HUES64 (cell line): Measurements from ENCODE around the gene FANCC.

Source experiments
- H3K27ac ChIP-seq: 2 replicates; pipeline ENCODE4 v1.7.0; 2013; ENCODE audit warnings: low read depth, low read length, inconsistent platforms
- H3K27me3 ChIP-seq: 2 replicates; pipeline ENCODE4 v1.6.1; 2013; ENCODE audit warnings: mild to moderate bottlenecking, low read length; ENCODE audit not compliant: insufficient read depth
- H3K36me3 ChIP-seq: 2 replicates; pipeline ENCODE4 v1.6.1; 2013; ENCODE audit warnings: mild to moderate bottlenecking, low read length; ENCODE audit not compliant: insufficient read depth
- H3K4me1 ChIP-seq: 2 replicates; pipeline ENCODE4 v1.6.1; 2013; ENCODE audit warnings: mild to moderate bottlenecking, low read length, moderate library complexity; ENCODE audit not compliant: insufficient read depth
- H3K4me3 ChIP-seq: 2 replicates; pipeline ENCODE4 v1.5.1; 2013; ENCODE audit warnings: mild to moderate bottlenecking, low read length, moderate library complexity
- H3K9ac ChIP-seq: 2 replicates; pipeline ENCODE4 v1.6.1; 2013; ENCODE audit warnings: mild to moderate bottlenecking, low read depth, low read length
- H3K9me3 ChIP-seq: 2 replicates; pipeline ENCODE4 v1.6.1; 2013; ENCODE audit warnings: low read depth, low read length; ENCODE audit not compliant: insufficient read depth
- WGBS: fragments of 150-250, 120-280 bp; methylation state at CpG from one replicate; pipeline ENCODE4 v1.1.7; 2013; ENCODE audit warnings: missing lambda C conversion rate; 5-methylcytosine and 5-hydroxymethylcytosine counted together

FANCC gene

DNA sequence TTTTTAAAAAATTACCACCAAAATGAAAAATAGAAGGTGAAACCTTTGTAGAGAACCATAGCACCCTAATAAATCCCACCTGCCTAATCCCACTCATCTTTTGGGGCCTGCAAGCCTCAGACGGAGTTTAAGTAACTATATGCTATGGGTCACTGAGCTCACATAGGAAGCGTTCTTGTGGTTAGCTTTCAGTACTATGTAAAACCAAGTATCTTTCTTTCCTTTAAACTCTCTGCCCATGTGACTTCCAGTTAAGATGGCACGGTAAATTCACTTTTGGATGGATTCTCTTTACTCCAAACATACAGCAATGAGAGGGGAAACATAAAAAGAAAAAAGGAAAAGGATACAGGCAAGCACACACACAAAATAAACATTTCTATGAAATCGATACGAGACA lies 50.9 kb downstream of the FANCC start:
- H3K27ac ChIP-seq, result no peak overlapping the region
- no peak overlapping the region for H3K9ac ChIP-seq
- no peaks in the 10 kb centered on the region for H3K27me3 ChIP-seq
- no peaks in the 10 kb centered on the region for H3K9me3 ChIP-seq
- peaks cover 7% of the 10 kb centered on the region; the same call in 1 of the 2 replicates for H3K4me1 ChIP-seq
- WGBS, result 100% methylated on average over 4 of the region's 5 CpGs
- no peak overlapping the region for H3K4me3 ChIP-seq
- no peaks in the 10 kb centered on the region for H3K36me3 ChIP-seq

DNA sequence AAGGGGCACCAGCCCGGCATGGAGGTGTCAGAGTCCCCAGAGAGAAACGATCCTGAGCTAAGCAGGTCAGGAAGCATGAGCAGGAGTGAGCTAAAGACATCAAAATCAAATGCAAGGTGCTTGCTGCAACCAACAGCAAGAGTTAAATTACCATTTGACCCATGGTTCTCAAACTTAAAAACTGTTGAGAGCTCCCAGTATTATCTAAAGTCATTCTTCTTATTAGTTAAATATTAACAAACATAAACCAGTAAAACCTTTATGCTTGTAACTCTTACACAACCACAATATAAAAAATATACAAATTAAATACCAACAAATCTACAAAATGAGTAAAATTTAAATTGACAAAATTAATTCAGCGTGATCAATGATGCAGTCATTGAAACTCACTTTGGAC lies 51.5 kb downstream of the FANCC start:
- Histone ChIP-seq H3K4me3 (no peak overlapping the region), H3K36me3 (no peaks in the 10 kb centered on the region), H3K27ac (no peak overlapping the region), H3K9me3 (no peaks in the 10 kb centered on the region), H3K27me3 (no peaks in the 10 kb centered on the region), H3K4me1 (peaks cover 7% of the 10 kb centered on the region; the same call in 1 of the 2 replicates), H3K9ac (no peak overlapping the region)
- 83% methylated on average over 3 of the region's 3 CpGs for WGBS

DNA sequence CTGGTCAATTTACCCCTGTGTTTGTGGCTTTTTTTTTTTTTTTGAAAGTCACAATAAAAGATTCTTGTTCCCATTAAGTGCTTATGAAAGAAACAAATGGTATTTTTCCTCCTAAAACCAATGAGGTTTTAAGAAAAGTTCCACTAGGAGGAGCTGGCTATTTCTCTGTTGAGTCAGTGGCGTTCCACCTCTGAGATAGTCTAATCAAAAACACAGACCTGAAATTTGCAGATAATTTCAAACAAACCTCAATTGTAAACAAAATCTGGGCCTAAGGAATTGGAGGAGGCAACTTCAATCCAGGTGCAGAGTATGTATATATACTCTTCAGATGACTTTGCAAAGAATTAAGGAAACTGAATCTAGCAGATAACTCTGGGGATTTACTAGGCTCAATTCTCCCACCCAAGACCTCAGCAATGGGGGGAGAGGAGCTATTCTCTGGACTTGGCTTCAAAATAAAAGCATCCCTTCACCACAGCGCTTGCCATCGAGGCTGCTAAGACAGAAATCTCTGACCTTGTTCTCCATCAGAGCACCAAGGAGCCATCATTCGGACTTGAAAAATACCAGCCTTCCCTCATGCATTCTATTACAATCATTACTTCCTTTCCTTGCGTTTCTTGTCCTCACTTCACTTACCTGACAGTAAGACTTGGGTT lies 52.4 kb downstream of the FANCC start:
- Histone ChIP-seq H3K27me3 (no peaks in the 10 kb centered on the region), H3K4me1 (peaks cover 7% of the 10 kb centered on the region; the same call in 1 of the 2 replicates), H3K4me3 (no peak overlapping the region), H3K9me3 (no peaks in the 10 kb centered on the region), H3K36me3 (no peaks in the 10 kb centered on the region), H3K9ac (no peak overlapping the region), H3K27ac (no peak overlapping the region)
- WGBS, result 70% methylated on average over 5 of the region's 5 CpGs

- no peak overlapping the region for H3K27ac ChIP-seq
- no peaks in the 10 kb centered on the region for H3K9me3 ChIP-seq
- H3K4me1 ChIP-seq, result peaks cover 7% of the 10 kb centered on the region; the same call in 1 of the 2 replicates
- H3K9ac ChIP-seq, result no peak overlapping the region
- no peaks in the 10 kb centered on the region for H3K36me3 ChIP-seq
- no peaks in the 10 kb centered on the region for H3K27me3 ChIP-seq
- no peak overlapping the region for H3K4me3 ChIP-seq
- 85% methylated on average over 1 of the region's 1 CpG for WGBS
Observed at GRCh38 chr9:95261890-95262289, 55.6 kb downstream of the FANCC start.

- Histone ChIP-seq H3K27me3 (no peaks in the 10 kb centered on the region), H3K9me3 (no peaks in the 10 kb centered on the region), H3K9ac (no peak overlapping the region), H3K4me3 (no peak overlapping the region), H3K27ac (no peak overlapping the region), H3K4me1 (0 out of 2 replicates have a peak, but pooled peaks cover 10% of the 10 kb centered on the region), H3K36me3 (peaks cover 7% of the 10 kb centered on the region; the same call in 1 of the 2 replicates)
- 81% methylated on average over 9 of the region's 9 CpGs for WGBS
Observed at GRCh38 chr9:95250462-95251221, 66.9 kb downstream of the FANCC start.

GRCh38 chr9:95249986-95250385 lies 67.5 kb downstream of the FANCC start:
- 49% methylated on average over 2 of the region's 2 CpGs for WGBS
- Histone ChIP-seq H3K4me1 (0 out of 2 replicates have a peak, but pooled peaks cover 10% of the 10 kb centered on the region), H3K9ac (no peak overlapping the region), H3K27ac (no peak overlapping the region), H3K9me3 (no peaks in the 10 kb centered on the region), H3K36me3 (peaks cover 7% of the 10 kb centered on the region; the same call in 1 of the 2 replicates), H3K4me3 (no peak overlapping the region), H3K27me3 (no peaks in the 10 kb centered on the region)

DNA sequence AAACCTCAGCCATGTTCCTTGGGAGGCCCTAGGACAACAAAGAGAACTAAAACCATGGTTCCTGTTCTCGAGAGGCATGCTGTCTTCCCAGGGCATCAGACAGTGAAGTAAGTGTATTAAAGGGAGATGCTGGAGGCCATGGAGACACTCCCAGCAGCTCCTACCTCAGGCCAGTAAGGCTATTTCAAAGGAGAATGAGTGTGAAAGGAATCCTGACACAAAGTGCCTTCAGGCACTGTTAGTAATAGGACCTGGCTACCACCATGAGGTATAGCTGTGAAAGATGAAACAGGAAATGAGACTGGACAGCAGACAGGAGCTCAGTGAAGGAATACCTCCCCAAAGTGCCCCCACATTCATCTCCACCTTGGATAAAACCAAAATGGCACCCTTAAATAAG lies 71.0 kb downstream of the FANCC start:
- Histone ChIP-seq H3K27me3 (no peaks in the 10 kb centered on the region), H3K4me1 (0 out of 2 replicates have a peak, but pooled peaks cover 10% of the 10 kb centered on the region), H3K9me3 (no peaks in the 10 kb centered on the region), H3K27ac (no peak overlapping the region), H3K4me3 (no peak overlapping the region), H3K9ac (no peak overlapping the region), H3K36me3 (peaks cover 7% of the 10 kb centered on the region; the same call in 1 of the 2 replicates)
- 95% methylated on average over 1 of the region's 1 CpG for WGBS

DNA sequence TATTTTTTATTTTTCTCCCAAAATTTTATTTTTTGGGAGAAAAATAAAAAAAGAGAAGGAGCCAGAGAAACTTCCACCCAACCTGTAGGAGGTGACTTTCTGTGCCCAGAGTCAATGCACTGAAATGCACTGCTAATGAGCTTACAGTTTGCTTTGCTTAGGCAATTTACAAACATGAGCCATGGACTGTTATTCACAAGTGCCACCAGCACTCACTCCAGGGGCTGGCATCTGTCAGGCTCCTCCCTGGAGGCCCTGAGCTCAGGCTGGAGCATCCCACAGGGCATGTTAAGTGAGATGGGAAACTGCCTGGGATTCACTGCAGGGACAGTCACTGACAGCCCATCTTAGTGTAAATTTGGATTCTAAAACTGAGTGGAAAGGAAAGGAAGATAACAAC lies 74.9 kb downstream of the FANCC start:
- no peak overlapping the region for H3K4me3 ChIP-seq

DNA sequence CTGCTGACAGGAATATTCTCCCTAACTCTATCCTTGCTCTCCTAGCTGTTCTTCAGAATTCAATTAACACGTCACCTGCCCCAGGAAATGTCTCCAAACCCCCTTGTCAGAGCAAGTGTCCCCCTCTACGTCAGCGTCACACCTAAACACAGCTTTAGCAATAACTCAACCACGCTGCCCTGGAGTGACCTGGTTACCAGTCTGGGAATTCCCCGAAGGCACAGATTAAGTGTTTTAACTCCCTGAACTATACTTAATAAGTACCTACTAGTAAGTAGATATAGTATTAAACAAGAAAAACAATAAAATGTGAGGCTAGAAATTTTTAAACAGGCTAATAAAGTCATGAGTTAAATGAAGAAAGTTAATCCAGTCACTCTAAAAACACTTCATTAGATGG lies 78.4 kb downstream of the FANCC start:
- H3K27me3 ChIP-seq, result no peaks in the 10 kb centered on the region
- no peak overlapping the region for H3K9ac ChIP-seq
- no peak overlapping the region for H3K27ac ChIP-seq
- H3K9me3 ChIP-seq, result no peaks in the 10 kb centered on the region
- H3K4me1 ChIP-seq, result no peaks in the 10 kb centered on the region
- 94% methylated on average over 4 of the region's 5 CpGs for WGBS
- no peak overlapping the region for H3K4me3 ChIP-seq
- H3K36me3 ChIP-seq, result 0 out of 2 replicates have a peak, but pooled peaks cover 2% of the 10 kb centered on the region

More for the DNA sequence above, 74.9 kb downstream of the FANCC start:
- Histone ChIP-seq H3K36me3 (peaks cover 10% of the 10 kb centered on the region; the same call in 1 of the 2 replicates), H3K4me1 (no peaks in the 10 kb centered on the region), H3K9me3 (no peaks in the 10 kb centered on the region), H3K27me3 (no peaks in the 10 kb centered on the region), H3K9ac (no peak overlapping the region), H3K27ac (no peak overlapping the region)

DNA sequence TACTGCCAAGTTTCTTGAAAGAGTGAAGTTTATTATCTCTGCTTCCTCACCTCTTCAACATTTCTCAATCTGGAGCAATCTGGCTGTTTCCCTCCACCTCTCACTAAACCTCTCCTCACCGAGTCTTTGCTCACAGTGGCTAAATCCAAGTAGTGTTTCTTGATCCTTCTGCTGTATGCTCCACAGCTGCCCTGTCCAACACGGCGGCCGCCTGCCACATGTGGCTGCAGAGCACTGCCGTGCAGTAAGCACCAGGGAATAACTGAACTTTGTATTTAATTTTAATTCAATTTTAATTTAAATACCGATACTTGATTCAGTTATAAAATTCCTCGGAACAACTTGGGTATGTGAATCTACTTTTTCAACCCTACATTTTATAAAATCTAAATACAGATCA lies 80.2 kb downstream of the FANCC start:
- 0 out of 2 replicates have a peak, but pooled peaks cover 2% of the 10 kb centered on the region for H3K36me3 ChIP-seq
- H3K4me3 ChIP-seq, result no peak overlapping the region
- H3K9ac ChIP-seq, result no peak overlapping the region
- no peak overlapping the region for H3K27ac ChIP-seq
- H3K4me1 ChIP-seq, result no peaks in the 10 kb centered on the region
- no peaks in the 10 kb centered on the region for H3K27me3 ChIP-seq
- 94% methylated on average over 7 of the region's 7 CpGs for WGBS
- no peaks in the 10 kb centered on the region for H3K9me3 ChIP-seq

DNA sequence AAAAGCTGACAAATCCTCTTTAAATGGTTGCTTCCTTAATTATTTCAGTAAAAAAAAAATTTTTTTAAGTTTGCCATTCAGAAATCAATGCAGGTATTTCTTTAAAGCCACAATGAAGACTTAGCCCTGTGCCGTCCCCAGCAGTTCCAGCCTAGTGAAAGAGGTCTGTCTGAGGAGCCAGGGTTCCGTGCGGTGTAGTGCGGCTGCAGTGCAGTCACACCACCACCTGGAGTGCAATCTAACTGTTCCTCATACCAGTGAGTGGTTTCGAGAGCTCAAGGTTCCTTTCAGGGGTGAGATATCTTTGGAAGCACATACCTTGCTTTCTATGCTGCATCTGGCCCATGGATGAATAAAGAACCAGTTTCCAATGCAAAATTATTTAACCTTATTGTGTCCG lies 87.5 kb downstream of the FANCC start:
- no peaks in the 10 kb centered on the region for H3K4me1 ChIP-seq
- H3K9me3 ChIP-seq, result no peaks in the 10 kb centered on the region
- H3K36me3 ChIP-seq, result no peaks in the 10 kb centered on the region
- WGBS, result 95% methylated on average over 6 of the region's 6 CpGs
- H3K27ac ChIP-seq, result no peak overlapping the region
- no peaks in the 10 kb centered on the region for H3K27me3 ChIP-seq
- H3K9ac ChIP-seq, result no peak overlapping the region
- no peak overlapping the region for H3K4me3 ChIP-seq
